GM19438 (cell line): ENCODE data around the gene ARID4B.

ENCODE experiments used
- ATAC-seq: cut with Tn5 transposase; IDR thresholded peaks from one replicate; pipeline ENCODE4 v1.9.1; 2021; ENCODE audit warnings: low read depth; ENCODE audit not compliant: unreplicated experiment

The ARID4B gene

GRCh38 chr1:235134171-235134570, 193.8 kb downstream of the ARID4B start:
- ATAC-seq = no peak

- ATAC-seq = no peak
These were observed 194.9 kb downstream of the ARID4B start for GRCh38 chr1:235133086-235133485.

GRCh38 chr1:235131961-235132360, 196.0 kb downstream of the ARID4B start:
- ATAC-seq = no peak

GRCh38 chr1:235130766-235131270, 197.2 kb downstream of the ARID4B start:
- no peak for ATAC-seq

GRCh38 chr1:235129774-235130570, 198.0 kb downstream of the ARID4B start:
- ATAC-seq = no peak

GRCh38 chr1:235128456-235129328, 199.3 kb downstream of the ARID4B start, which contains the start of gene TOMM20:
Gene TOMM20, minus strand, starts transcription at chr1:235128837. Its CDS starts 122 bp downstream, at chr1:235128715.
- peak; percentile 96 for ATAC-seq

GRCh38 chr1:235127732-235128455, 200.1 kb downstream of the ARID4B start:
- ATAC-seq = no peak

- ATAC-seq = no peak
These were observed 200.8 kb downstream of the ARID4B start for GRCh38 chr1:235127203-235127602.

- ATAC-seq = no peak
These were observed 203.3 kb downstream of the ARID4B start for GRCh38 chr1:235124665-235125064.

- no peak for ATAC-seq
These were observed 203.9 kb downstream of the ARID4B start for GRCh38 chr1:235124111-235124510.

GRCh38 chr1:235122348-235122747, 205.6 kb downstream of the ARID4B start:
- no peak for ATAC-seq
